ENCODE results near the gene ELMOD3. TPM values are rescaled to one million over a fixed set of nuclear protein-coding genes. Genes with fewer than 3 reads are reported as not detected.
A peak's percentile ranks its signal among the peaks of the same experiment; 100 is the strongest.

ELMOD3 gene
- polyA plus RNA-seq, 3 donors, result 6.1 to 53.3 (median 7.2) TPM

GRCh38 chr2:85353876-85354285, 688 bp upstream of the ELMOD3 start:
- intact Hi-C loops (cut with micrococcal nuclease), result loop anchor here in 1 of 2 donors (2.0 kb wide), 1 partner anchor 27 kb away; the partner anchor contains the start of gene TGOLN2
- Histone ChIP-seq H4K20me1 (ENCODE audit: insufficient read depth, low read length) (no peaks in the 10 kb centered on the region), H3K36me3 (replicated peaks in 1 of 2; ENCODE audit: control insufficient read depth in 1 of 2, insufficient read depth in 2 of 2, low read length in 2 of 2) (peaks cover 39 to 61% of the 10 kb centered on the region in 2 donors), H3K27me3 (ENCODE audit: control insufficient read depth in 2 of 2, insufficient read depth in 2 of 2, low read length in 2 of 2) (no peaks in the 10 kb centered on the region), H3K9me3 (replicated peaks in 1 of 2; ENCODE audit: control insufficient read depth in 1 of 2, insufficient read depth in 1 of 2, low read length in 2 of 2) (no peaks in the 10 kb centered on the region), H3K9ac (ENCODE audit: insufficient read depth, low read length, poor library complexity, severe bottlenecking) (peak overlapping the region; percentile 86), H3K4me1 (ENCODE audit: control insufficient read depth in 1 of 2, insufficient read depth in 2 of 2, low read length in 2 of 2) (peaks cover 14 to 22% of the 10 kb centered on the region in 2 donors), H3K4me2 (replicated peaks; ENCODE audit: extremely low read depth, low read length, poor library complexity, severe bottlenecking) (peak overlapping the region; percentile 84), H2AFZ (ENCODE audit: insufficient read depth, low read depth, low read length, poor library complexity, severe bottlenecking) (peak overlapping the region; percentile 91), H3K79me2 (ENCODE audit: insufficient read depth, low read length) (peaks cover 46% of the 10 kb centered on the region), H3K4me3 (replicated peaks in 1 of 3; ENCODE audit: low read depth in 2 of 3, low read length in 3 of 3) (peak overlapping the region; percentile 78 to 93 (median 88)), H3K27ac (ENCODE audit: low read depth in 1 of 2, low read length in 2 of 2) (peak overlapping the region; percentile 67 to 91)
- H3K27me3 Mint-ChIP-seq (ENCODE audit: low read depth in 3 of 3), result peaks cover 0 to 4% (median 0%) of the 10 kb centered on the region in 3 donors
- no peak for TF ChIP-seq CTCF (IDR thresholded peaks at IDR 0.05)
- peaks cover 33% of the 10 kb centered on the region for H3K4me1 Mint-ChIP-seq
- 47% methylated on average over 10 of the region's 16 CpGs for WGBS (ENCODE audit: insufficient coverage)
- peak overlapping the region; percentile 95 to 100 for H3K4me3 Mint-ChIP-seq
- peaks cover 50 to 54% of the 10 kb centered on the region in 2 donors for H3K36me3 Mint-ChIP-seq
- peak in 2 of 3 donors; percentile 1 to 13 for DNase-seq
- peak overlapping the region; percentile 93 to 100 (median 97) for H3K27ac Mint-ChIP-seq
- no peaks in the 10 kb centered on the region for H3K9me3 Mint-ChIP-seq

- H4K20me1 ChIP-seq (ENCODE audit: insufficient read depth, low read length), result no peaks in the 10 kb centered on the region
- H3K4me2 ChIP-seq (replicated peaks; ENCODE audit: extremely low read depth, low read length, poor library complexity, severe bottlenecking), result peak overlapping the region; percentile 84
- peak overlapping the region; percentile 86 for H3K9ac ChIP-seq (ENCODE audit: insufficient read depth, low read length, poor library complexity, severe bottlenecking)
- intact Hi-C loops (cut with micrococcal nuclease), result loop anchor here in 1 of 2 donors (2.0 kb wide), 1 partner anchor 28 kb away; the partner anchor contains the start of gene TGOLN2
- H2AFZ ChIP-seq (ENCODE audit: insufficient read depth, low read depth, low read length, poor library complexity, severe bottlenecking), result peak overlapping the region; percentile 91
- peak overlapping the region; percentile 67 to 91 for H3K27ac ChIP-seq (ENCODE audit: low read depth in 1 of 2, low read length in 2 of 2)
- no peak for DNase-seq
- Mint-ChIP-seq H3K4me1 (peaks cover 33% of the 10 kb centered on the region), H3K27ac (peak overlapping the region; percentile 94 to 100 (median 98)), H3K9me3 (no peaks in the 10 kb centered on the region), H3K36me3 (peaks cover 48 to 51% of the 10 kb centered on the region in 2 donors), H3K27me3 (ENCODE audit: low read depth in 3 of 3) (peaks cover 0 to 2% (median 0%) of the 10 kb centered on the region in 3 donors), H3K4me3 (peak overlapping the region; percentile 95 to 100)
- peaks cover 35 to 61% of the 10 kb centered on the region in 2 donors for H3K36me3 ChIP-seq (replicated peaks in 1 of 2; ENCODE audit: control insufficient read depth in 1 of 2, insufficient read depth in 2 of 2, low read length in 2 of 2)
- WGBS (ENCODE audit: insufficient coverage), result 12% methylated on average over 8 of the region's 10 CpGs
- peak overlapping the region; percentile 78 to 93 (median 88) for H3K4me3 ChIP-seq (replicated peaks in 1 of 3; ENCODE audit: low read depth in 2 of 3, low read length in 3 of 3)
- TF ChIP-seq CTCF (IDR thresholded peaks at IDR 0.05), result no peak
- H3K4me1 ChIP-seq (ENCODE audit: control insufficient read depth in 1 of 2, insufficient read depth in 2 of 2, low read length in 2 of 2), result peaks cover 14 to 22% of the 10 kb centered on the region in 2 donors
- H3K27me3 ChIP-seq (ENCODE audit: control insufficient read depth in 2 of 2, insufficient read depth in 2 of 2, low read length in 2 of 2), result no peaks in the 10 kb centered on the region
- no peaks in the 10 kb centered on the region for H3K9me3 ChIP-seq (replicated peaks in 1 of 2; ENCODE audit: control insufficient read depth in 1 of 2, insufficient read depth in 1 of 2, low read length in 2 of 2)
- H3K79me2 ChIP-seq (ENCODE audit: insufficient read depth, low read length), result peaks cover 46% of the 10 kb centered on the region
Observed at GRCh38 chr2:85355073-85355410, 473 bp downstream of the ELMOD3 start.
